H1 (cell line): ENCODE data around the gene SUMF1. TPM values are rescaled to one million over a fixed set of nuclear protein-coding genes. Genes with fewer than 3 reads are reported as not detected.

Source experiments
- BACH1 ChIP-seq: IDR thresholded peaks from 2 replicates; pipeline ENCODE4 v1.6.1; 2012; ENCODE audit warnings: low read length, improper control_type of control experiment
- CBX5 ChIP-seq: fragments of 300-800, 300-1000 bp; sonication (generic); IDR thresholded peaks from 2 replicates; pipeline ENCODE4 v1.7.1; 2016; ENCODE audit warnings: antibody characterized with exemption, low read length, low read depth
- JUN ChIP-seq: IDR thresholded peaks from 2 replicates; pipeline ENCODE4 v1.6.1; 2011; ENCODE audit warnings: low read depth, mild to moderate bottlenecking, improper control_type of control experiment, low read length
- RXRA ChIP-seq: IDR thresholded peaks from 2 replicates; pipeline ENCODE4 v1.6.1; 2011; ENCODE audit warnings: low read depth, mild to moderate bottlenecking, low read length, moderate library complexity; ENCODE audit not compliant: insufficient read depth
- SP1 ChIP-seq: IDR thresholded peaks from 2 replicates; pipeline ENCODE4 v1.6.1; 2011; ENCODE audit warnings: low read depth, low read length
- SRF ChIP-seq: IDR thresholded peaks from 2 replicates; pipeline ENCODE4 v1.6.1; 2011; ENCODE audit warnings: mild to moderate bottlenecking, low read depth, low read length, moderate library complexity
- TBP ChIP-seq: IDR thresholded peaks from 2 replicates; pipeline ENCODE4 v1.6.1; 2011; ENCODE audit warnings: low read depth, low read length, improper control_type of control experiment
- polyA plus RNA-seq, 7 experiments: library from polyadenylated mRNA; depleted of rRNA in 3 of 7; stranded (reverse) in 5 of 7; unstranded in 2 of 7; fragments of >200 nt in 5 of 7; fragments of 200-250 nt in 2 of 7; gene quantifications; 1 replicate in 5 of 7; 2 replicates in 1 of 7; 4 replicates in 1 of 7; pipeline versions ENCODE4 v1.2.1 to v1.2.3, GENCODE V29; 2011 to 2013; ENCODE audit warnings: missing spikeins in 2 of 7, mixed read lengths in 2 of 7
- total RNA-seq: library from RNA; stranded (reverse); fragmentation: NEBNext Ultra II Directional; extraction: Animal tissue kit (Norgen Biotek cat#: 25700); gene quantifications from 2 replicates; pipeline ENCODE4 v1.2.1, GENCODE V29; 2021
- TF ChIP-seq, protein P1 (sequence below): IDR thresholded peaks from 2 replicates; pipeline ENCODE4 v1.6.1; 2011; ENCODE audit warnings: low read depth, mild to moderate bottlenecking, low read length; ENCODE audit not compliant: insufficient read depth
- TF ChIP-seq, protein P2 (sequence below): IDR thresholded peaks from 2 replicates; pipeline ENCODE4 v1.6.1; 2012; ENCODE audit warnings: inconsistent platforms

Gene SUMF1
- total and polyA plus RNA-seq, 2 of the 8 experiments (the other 6 are each of a cell fraction or from before 2014, with no cell fraction given): 12.5 to 15.0 TPM

DNA sequence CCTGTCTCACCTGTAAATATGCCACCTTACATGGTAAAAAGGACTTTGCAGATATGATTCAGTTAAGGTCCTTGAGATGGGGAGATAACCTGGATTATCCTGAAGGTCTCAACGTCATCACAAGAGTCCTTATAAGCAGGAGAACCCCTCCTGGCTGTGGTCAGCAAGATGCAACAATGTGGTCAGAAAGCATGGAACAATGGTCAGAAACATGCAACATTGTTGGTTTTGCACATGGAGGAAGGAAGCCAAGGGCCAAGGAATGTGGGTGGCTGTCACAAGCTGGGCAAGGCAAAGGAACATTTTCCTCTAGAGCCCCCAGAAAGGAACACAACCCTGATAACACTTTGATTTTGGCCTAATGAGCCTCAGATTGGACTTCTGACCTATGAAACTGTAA is 9.4 kb upstream of the SUMF1 start (continued):
- TF ChIP-seq SRF (no peak), CBX5 (no peak), SP1 (no peak), JUN (no peak), TBP (no peak), BACH1 (no peak), RXRA (no peak)
- TF ChIP-seq, protein P1, sequence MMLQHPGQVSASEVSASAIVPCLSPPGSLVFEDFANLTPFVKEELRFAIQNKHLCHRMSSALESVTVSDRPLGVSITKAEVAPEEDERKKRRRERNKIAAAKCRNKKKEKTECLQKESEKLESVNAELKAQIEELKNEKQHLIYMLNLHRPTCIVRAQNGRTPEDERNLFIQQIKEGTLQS: no peak
- TF ChIP-seq, protein P2, sequence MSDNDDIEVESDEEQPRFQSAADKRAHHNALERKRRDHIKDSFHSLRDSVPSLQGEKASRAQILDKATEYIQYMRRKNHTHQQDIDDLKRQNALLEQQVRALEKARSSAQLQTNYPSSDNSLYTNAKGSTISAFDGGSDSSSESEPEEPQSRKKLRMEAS: no peak
- TF ChIP-seq, all 59 proteins: peak for 0
